K562 (cell line): Measurements from ENCODE around the gene ANKS3. TPM values are rescaled to one million over a fixed set of nuclear protein-coding genes. Genes with fewer than 3 reads are reported as not detected.

Experiments used
- ATAC-seq: fragments of 200-7000 bp; cut with Tn5 transposase; 3 replicates; pipeline ENCODE4 v1.9.1; 2020; ENCODE audit warnings: moderate library complexity
- BruUV-seq: library from RNA; stranded (reverse); fragments of 400-500 nt; replicated peaks from 2 replicates; lab custom pipeline; 2021; lab: Mats Ljungman, UMichigan
- CTCF ChIA-PET: fragments of 300-600 bp; formaldehyde crosslinking; extraction: SDS; loops from one replicate; lab custom pipeline; 2021; ENCODE audit warnings: low intra/inter-chr PET ratio; lab: Yijun Ruan, JAX
- POLR2A ChIA-PET: fragments of 300-600, 350-650 bp; sonication (Branson Sonifier 250); formaldehyde crosslinking; extraction: SDS; loops from one replicate; lab custom pipeline; 2021; ENCODE audit warnings: antibody characterized with exemption, inconsistent platforms; lab: Yijun Ruan, JAX
- DNase-seq, 4 experiments: peaks; one replicate each; pipeline versions ENCODE4 v3.0.0 to v3.0.0-alpha.2; 2011 to 2018; ENCODE audit warnings: low spot score in 3 of 4, mixed read lengths in 3 of 4; ENCODE audit errors: extremely low read depth in 1 of 4
- FAIRE-seq: peaks from 2 replicates; lab custom pipeline; 2011; peaks lifted over from hg19 to GRCh38; lab: Jason Lieb, UNC
- H2AFZ ChIP-seq: 2 replicates; pipeline ENCODE4 v1.6.0; 2011; ENCODE audit warnings: low read depth, low read length, control low read depth, inconsistent platforms
- H3K27ac ChIP-seq: fragments of 200-600 bp; 3 replicates; pipeline ENCODE4 v1.8.0; 2011; ENCODE audit warnings: low read depth, mild to moderate bottlenecking, control low read depth, inconsistent platforms, low read length, moderate library complexity, mixed read lengths; ENCODE audit errors: extremely low read depth
- H3K27me3 ChIP-seq, 2 experiments: fragments of 300-600 bp in 1 of 2; 2 replicates in 1 of 2; 3 replicates in 1 of 2; pipeline versions ENCODE4 v1.6.0 to v1.8.0; 2011; ENCODE audit warnings: inconsistent platforms in 2 of 2, low read length in 2 of 2, mild to moderate bottlenecking in 1 of 2, mixed read lengths in 1 of 2, moderate library complexity in 1 of 2; ENCODE audit not compliant: control insufficient read depth in 2 of 2, insufficient read depth in 2 of 2
- H3K36me3 ChIP-seq: fragments of 300-600 bp; 3 replicates; pipeline ENCODE4 v1.8.0; 2011; ENCODE audit warnings: mild to moderate bottlenecking, low read length, inconsistent platforms; ENCODE audit not compliant: control insufficient read depth, insufficient read depth
- H3K4me1 ChIP-seq, 2 experiments: fragments of 200-600 bp in 1 of 2; replicated peaks in 1 of 2; 2 replicates in 1 of 2; 3 replicates in 1 of 2; pipeline versions ENCODE4 v1.5.1 to v1.8.0; 2011; ENCODE audit warnings: inconsistent platforms in 2 of 2, low read length in 2 of 2, mild to moderate bottlenecking in 1 of 2, mixed read lengths in 1 of 2, moderate library complexity in 1 of 2; ENCODE audit not compliant: control insufficient read depth in 2 of 2, insufficient read depth in 2 of 2
- H3K4me2 ChIP-seq: 2 replicates; pipeline ENCODE4 v1.6.1; 2011; ENCODE audit warnings: low read length, control low read depth, inconsistent platforms, mixed read lengths; ENCODE audit not compliant: insufficient read depth
- H3K4me3 ChIP-seq: fragments of 200-600 bp; sonication (generic), shearing (Covaris generic); 2 replicates; pipeline ENCODE4 v1.5.1; 2016; ENCODE audit warnings: control low read depth, inconsistent platforms
- H3K79me2 ChIP-seq: fragments of 200-600 bp; 3 replicates; pipeline ENCODE4 v1.8.0; 2011; ENCODE audit warnings: low read length, inconsistent platforms; ENCODE audit not compliant: control insufficient read depth, insufficient read depth
- H3K9ac ChIP-seq, 2 experiments: 2 replicates each; pipeline versions ENCODE4 v1.6.0 to v1.6.1; 2011; ENCODE audit warnings: low read depth in 2 of 2, low read length in 2 of 2, control low read depth in 1 of 2, inconsistent platforms in 1 of 2, mild to moderate bottlenecking in 1 of 2, mixed read lengths in 1 of 2; ENCODE audit not compliant: insufficient read depth in 1 of 2
- H3K9me1 ChIP-seq: one replicate; pipeline ENCODE4 v1.6.0; 2011; ENCODE audit warnings: inconsistent platforms, mild to moderate bottlenecking, low read length, moderate library complexity; ENCODE audit not compliant: control insufficient read depth, insufficient read depth
- H3K9me3 ChIP-seq: replicated peaks from 2 replicates; pipeline ENCODE4 v1.5.1; 2011; ENCODE audit warnings: low read depth, low read length, inconsistent platforms; ENCODE audit not compliant: control insufficient read depth, insufficient read depth
- H4K20me1 ChIP-seq: replicated peaks from 2 replicates; pipeline ENCODE4 v1.6.1; 2011; ENCODE audit warnings: low read length, inconsistent platforms, mixed read lengths; ENCODE audit not compliant: control insufficient read depth, insufficient read depth
- RBM22 ChIP-seq: fragments of 200-400 bp; formaldehyde crosslinking; IDR thresholded peaks from 2 replicates; pipeline ENCODE4 v1.6.1; 2018; ENCODE audit warnings: low read length, low read depth; ENCODE audit not compliant: poor library complexity, severe bottlenecking
- WHSC1 ChIP-seq: IDR thresholded peaks from one replicate; pipeline ENCODE4 v1.6.1; 2012; ENCODE audit warnings: low read length, control low read depth, inconsistent platforms
- ZC3H8 ChIP-seq: fragments of 450-650 bp; IDR thresholded peaks from 2 replicates; pipeline ENCODE4 v1.6.1; 2017
- ZNF23 ChIP-seq: fragments of 250-450 bp; sonication (Bioruptor Pico); IDR thresholded peaks from 2 replicates; pipeline ENCODE4 v1.4.0; 2020; ENCODE audit warnings: mild to moderate bottlenecking
- WGBS: fragments of 100-300 bp; shearing (Covaris generic); methylation state at CpG from one replicate; pipeline ENCODE4 v1.1.6; 2016; ENCODE audit warnings: low coverage, mixed read lengths; ENCODE audit not compliant: insufficient coverage; ENCODE audit errors: missing lambda C conversion rate; 5-methylcytosine and 5-hydroxymethylcytosine counted together
- in situ Hi-C: fragments of 300-500 bp; cut with MboI; formaldehyde crosslinking; loops from 4 replicates; pipeline ENCODE4 v1.15.0; 2018; ENCODE audit warnings: inconsistent platforms, mixed read lengths
- intact Hi-C: fragments of 100-400 bp; cut with micrococcal nuclease; formaldehyde crosslinking; loops from 2 replicates; pipeline ENCODE4 v1.14.2; 2022
- polyA plus RNA-seq, 8 experiments: library from polyadenylated mRNA; depleted of rRNA in 4 of 8; stranded (reverse) in 5 of 8; unstranded in 3 of 8; fragments of >200 nt; fragmentation: Nextera tagmentation in 2 of 8; fragmentation: Illumina TruSeq in 1 of 8; extraction: Ambion mirVana in 2 of 8; extraction: Trizol in 1 of 8; gene quantifications; 2 replicates each; pipeline versions ENCODE4 v1.2.1 to v1.2.3, GENCODE V29; 2011 to 2014; ENCODE audit warnings: inconsistent platforms in 1 of 8, missing spikeins in 1 of 8
- total RNA-seq, 7 experiments: library from RNA; depleted of rRNA in 6 of 7; stranded (reverse); fragments of >200 nt in 6 of 7; fragmentation: Illumina TruSeq in 2 of 7; extraction: Trizol in 2 of 7; gene quantifications; 2 replicates each; pipeline versions ENCODE4 v1.2.1 to v1.2.3, GENCODE V29; 2011 to 2021; ENCODE audit warnings: low replicate concordance in 1 of 7

The ANKS3 gene
- total and polyA plus RNA-seq, 9 of the 15 experiments (the other 6 are each of a cell fraction or from before 2014, with no cell fraction given), result 0.43 to 25.7 (median 14.8) TPM

DNA sequence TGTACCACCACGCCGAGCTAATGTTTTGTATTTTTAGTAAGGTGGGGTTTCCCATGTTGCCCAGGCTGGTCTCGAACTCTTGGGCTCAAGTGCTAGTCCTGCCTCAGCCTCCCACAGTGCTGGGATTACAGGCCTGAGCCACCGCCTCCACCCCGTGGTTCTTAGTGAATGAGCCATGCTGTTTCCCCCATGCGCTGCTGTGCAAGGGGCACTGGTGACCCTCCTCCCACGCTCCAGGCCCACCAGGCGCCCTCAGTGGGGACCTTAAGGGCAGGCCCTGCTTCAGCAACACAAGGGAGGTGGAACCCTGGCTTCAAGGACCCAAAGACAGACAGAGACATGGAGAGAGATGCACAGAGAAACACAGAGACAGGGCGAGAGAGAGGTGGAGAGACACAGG is 56.1 kb downstream of the ANKS3 start:
- Histone ChIP-seq H2AFZ (no peak overlapping the region), H3K9me1 (no peaks in the 10 kb centered on the region), H3K27ac (no peak overlapping the region), H3K4me1 (peaks cover 0 to 67% of the 10 kb centered on the region in 2 experiments; a peak in 2 of 5 replicates), H3K9me3 (no peaks in the 10 kb centered on the region), H3K36me3 (peaks cover 37% of the 10 kb centered on the region; the same call in 1 of the 3 replicates), H3K79me2 (no peaks in the 10 kb centered on the region), H3K4me2 (no peak overlapping the region), H3K27me3 (no peaks in the 10 kb centered on the region), H3K4me3 (no peak overlapping the region), H3K9ac (peak overlapping the region in 1 of 2 experiments; percentile 52; a peak in 1 of 4 replicates)
- FAIRE-seq, result no peak
- DNase-seq, result no peak
- intact Hi-C loops, result no loop called here
- in situ Hi-C loops, result no loop called here
- no TSS peak for BruUV-seq
- POLR2A ChIA-PET, result interaction anchor here (0.6 kb wide), 1 partner anchor 63 kb away, joined by 3 read pairs; the partner anchor contains the start of gene UBALD1
- WGBS, result 85% methylated on average over 9 of the region's 9 CpGs
- TF ChIP-seq WHSC1 (no peak), ZNF23 (CRISPR knock-in tag) (no peak)
- TF ChIP-seq, all 486 proteins: peak for 0
- CTCF ChIA-PET, result no interaction called here
- no peak for ATAC-seq
- H4K20me1 ChIP-seq, result no peaks in the 10 kb centered on the region

DNA sequence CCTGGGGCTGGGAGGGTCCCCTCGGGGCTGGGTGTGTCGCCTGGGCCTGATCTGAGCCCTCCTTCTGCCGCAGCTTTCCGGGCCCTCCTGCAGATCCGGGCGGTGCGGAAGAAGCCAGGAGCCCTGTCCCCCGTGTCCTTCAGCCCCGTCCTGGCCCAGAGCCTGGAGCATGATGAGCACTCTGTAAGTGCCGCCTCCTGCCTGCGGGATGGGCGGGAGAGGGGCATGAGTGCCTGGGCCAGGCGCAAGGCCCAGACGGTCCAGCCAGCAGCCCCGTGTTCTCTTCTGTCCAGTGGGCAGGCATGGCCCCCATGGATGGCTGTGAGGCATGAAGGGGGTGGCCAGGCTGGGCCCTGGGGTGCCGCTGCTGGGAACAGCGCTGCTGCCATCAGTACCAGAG is 56.7 kb downstream of the ANKS3 start:
- Histone ChIP-seq H3K4me1 (peaks cover 0 to 61% of the 10 kb centered on the region in 2 experiments; a peak in 2 of 5 replicates), H3K4me3 (no peak overlapping the region), H3K9me1 (no peaks in the 10 kb centered on the region), H3K27me3 (no peaks in the 10 kb centered on the region), H3K79me2 (no peaks in the 10 kb centered on the region), H4K20me1 (no peaks in the 10 kb centered on the region), H2AFZ (no peak overlapping the region), H3K9ac (peak overlapping the region in 1 of 2 experiments; percentile 52; a peak in 1 of 4 replicates)
- BruUV-seq, result no TSS peak
- CTCF ChIA-PET, result no interaction called here
- DNase-seq, result no peak
- no peak for FAIRE-seq
- peak; percentile 26 for TF ChIP-seq RBM22
- TF ChIP-seq ZC3H8, result no peak
- TF ChIP-seq, all 486 proteins: peak for 1
- Histone ChIP-seq H3K4me2 (no peak overlapping the region), H3K36me3 (peaks cover 34% of the 10 kb centered on the region; the same call in 1 of the 3 replicates), H3K9me3 (no peaks in the 10 kb centered on the region), H3K27ac (no peak overlapping the region)
- POLR2A ChIA-PET, result interaction anchor here (0.6 to 0.7 kb wide), 2 partner anchors 63 to 727 kb away, joined by 3 read pairs; partner anchors contain the start of gene UBALD1
- intact Hi-C loops, result no loop called here
- no peak for ATAC-seq
- in situ Hi-C loops, result no loop called here
- WGBS, result 91% methylated on average over 12 of the region's 17 CpGs
